Measurements from ENCODE around the gene SLC35A4.
"Not testable (repeated sequence)": the region's sequence is repeated elsewhere in the genome, so short reads cannot be mapped to it uniquely, and the experiment has no call there.

The SLC35A4 gene

GRCh38 chr5:140558542-140558941, 6.1 kb upstream of the SLC35A4 start:
- DNase-seq, result no peak

GRCh38 chr5:140560227-140560626, 4.4 kb upstream of the SLC35A4 start:
- DNase-seq, result no peak

- no peak for DNase-seq
These were observed 2.7 kb upstream of the SLC35A4 start for GRCh38 chr5:140561753-140562523.

GRCh38 chr5:140563596-140563995, 1.0 kb upstream of the SLC35A4 start:
- no peak for DNase-seq

- DNase-seq, result no peak
These were observed 574 bp downstream of the SLC35A4 start for GRCh38 chr5:140565024-140565779.

GRCh38 chr5:140565780-140566095, 1.1 kb downstream of the SLC35A4 start:
- DNase-seq, result no peak

- DNase-seq, result no peak
These were observed 2.0 kb downstream of the SLC35A4 start for GRCh38 chr5:140566665-140567064.

- no peak for DNase-seq
These were observed 2.6 kb downstream of the SLC35A4 start for GRCh38 chr5:140567136-140567818.

- no peak for DNase-seq
These were observed 3.2 kb downstream of the SLC35A4 start for GRCh38 chr5:140567871-140568270.

GRCh38 chr5:140568443-140569063, 3.9 kb downstream of the SLC35A4 start:
- DNase-seq, result no peak

GRCh38 chr5:140569197-140569596, 4.6 kb downstream of the SLC35A4 start:
- DNase-seq, result no peak

- no peak for DNase-seq
These were observed 5.4 kb downstream of the SLC35A4 start for GRCh38 chr5:140570058-140570457.

- no peak for DNase-seq
These were observed 5.9 kb downstream of the SLC35A4 start for GRCh38 chr5:140570488-140570887.

GRCh38 chr5:140571105-140571504, 6.5 kb downstream of the SLC35A4 start:
- no peak for DNase-seq

GRCh38 chr5:140573683-140574082, 9.1 kb downstream of the SLC35A4 start:
- DNase-seq, result no peak

GRCh38 chr5:140574165-140574564, 9.5 kb downstream of the SLC35A4 start:
- no peak for DNase-seq

GRCh38 chr5:140575309-140575708, 10.7 kb downstream of the SLC35A4 start:
- DNase-seq, result no peak

GRCh38 chr5:140576776-140577201, 12.2 kb downstream of the SLC35A4 start:
- no peak for DNase-seq

- not testable (repeated sequence) for DNase-seq
These were observed 14.6 kb downstream of the SLC35A4 start for GRCh38 chr5:140579188-140579747.

- DNase-seq, result no peak
These were observed 22.9 kb downstream of the SLC35A4 start for GRCh38 chr5:140587495-140587894.

GRCh38 chr5:140588311-140589070, 23.9 kb downstream of the SLC35A4 start:
- no peak for DNase-seq

- DNase-seq, result no peak
These were observed 26.2 kb downstream of the SLC35A4 start for GRCh38 chr5:140590861-140591260.

Data from NCI-H187 treated with DMSO at 0.1 percent for 48 hours (cell line).